ENCODE results near the gene RNF144B.
A peak's percentile ranks its signal among the peaks of the same experiment; 100 is the strongest.
"Not testable (repeated sequence)": the region's sequence is repeated elsewhere in the genome, so short reads cannot be mapped to it uniquely, and the experiment has no call there.

Gene RNF144B

GRCh38 chr6:18387061-18387721, at the start of gene RNF144B:
TSS of gene RNF144B (plus strand) at chr6:18387350. CDS start at chr6:18399535, 12,185 bp downstream.
- DNase-seq = peak; percentile 45

DNA sequence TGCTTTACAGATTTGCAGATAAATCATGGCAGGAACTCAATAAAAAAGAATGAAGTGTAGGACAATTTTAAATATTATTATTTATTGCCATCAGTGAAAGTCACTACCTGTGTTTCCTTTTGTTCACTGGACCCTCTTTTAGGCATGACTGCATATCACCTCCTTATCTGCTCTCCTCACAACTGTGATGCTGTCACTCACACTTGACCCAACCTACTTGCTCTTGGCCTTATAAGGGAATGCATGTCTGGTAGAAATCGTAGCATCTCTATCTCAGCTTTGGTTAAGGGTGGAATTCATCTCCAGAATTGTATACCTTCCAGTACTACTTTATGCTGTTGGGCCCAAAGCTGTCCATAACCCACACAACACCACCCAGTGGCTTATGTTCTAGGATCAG, 47.6 kb upstream of the RNF144B start:
- no peak for DNase-seq

GRCh38 chr6:18340781-18341551, 46.2 kb upstream of the RNF144B start:
- no peak for DNase-seq

GRCh38 chr6:18342223-18342622, 44.9 kb upstream of the RNF144B start:
- DNase-seq = no peak

GRCh38 chr6:18343741-18344140, 43.4 kb upstream of the RNF144B start:
- DNase-seq = no peak

DNA sequence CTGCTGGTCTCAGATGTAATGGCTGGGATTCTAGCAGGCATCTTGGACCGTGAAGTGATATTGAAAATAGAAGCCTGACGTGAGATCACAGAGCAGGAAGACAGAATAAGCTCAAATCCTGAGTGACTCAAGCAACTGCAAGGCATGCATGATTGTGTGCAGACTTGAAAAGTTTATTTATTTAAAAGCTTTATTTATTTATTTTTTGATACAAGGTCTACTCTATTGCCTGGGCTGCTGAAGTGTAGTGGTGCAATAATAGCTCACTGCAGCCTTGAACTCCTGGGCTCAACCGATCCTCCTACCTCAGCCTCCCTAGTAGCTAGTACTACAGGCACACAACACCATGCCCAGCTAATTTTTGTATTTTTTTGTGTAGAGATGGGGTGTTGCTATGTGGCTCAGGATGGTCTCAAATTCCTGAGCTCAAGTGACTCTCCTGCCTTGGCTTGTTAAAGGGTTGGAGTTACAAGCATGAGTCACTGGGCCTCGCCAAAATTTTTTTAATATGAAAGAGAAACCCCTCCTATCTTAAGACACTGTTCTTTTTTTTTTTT, 40.1 kb upstream of the RNF144B start:
- DNase-seq = no peak

DNA sequence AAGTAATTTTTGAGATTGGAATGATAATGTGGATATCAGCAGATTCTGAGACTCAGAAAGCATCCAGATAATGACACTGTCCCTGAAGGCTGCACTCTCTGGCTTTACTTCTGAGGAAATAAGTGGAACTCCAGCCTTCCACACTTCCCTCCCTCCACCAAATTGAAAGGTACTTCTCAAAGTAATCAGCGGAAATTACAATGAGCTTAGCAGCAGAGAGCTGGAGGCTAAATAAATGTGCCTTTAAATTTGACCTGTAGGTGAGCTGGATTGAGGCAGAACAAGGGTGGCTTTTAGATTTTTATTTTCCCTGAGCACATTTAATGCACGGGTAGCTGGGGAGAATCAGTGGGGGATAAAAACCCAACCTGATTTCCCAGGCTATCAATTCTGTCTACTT, 39.3 kb upstream of the RNF144B start:
- no peak for DNase-seq

GRCh38 chr6:18349386-18349785, 37.8 kb upstream of the RNF144B start:
- no peak for DNase-seq

GRCh38 chr6:18350271-18350670, 36.9 kb upstream of the RNF144B start:
- no peak for DNase-seq

DNA sequence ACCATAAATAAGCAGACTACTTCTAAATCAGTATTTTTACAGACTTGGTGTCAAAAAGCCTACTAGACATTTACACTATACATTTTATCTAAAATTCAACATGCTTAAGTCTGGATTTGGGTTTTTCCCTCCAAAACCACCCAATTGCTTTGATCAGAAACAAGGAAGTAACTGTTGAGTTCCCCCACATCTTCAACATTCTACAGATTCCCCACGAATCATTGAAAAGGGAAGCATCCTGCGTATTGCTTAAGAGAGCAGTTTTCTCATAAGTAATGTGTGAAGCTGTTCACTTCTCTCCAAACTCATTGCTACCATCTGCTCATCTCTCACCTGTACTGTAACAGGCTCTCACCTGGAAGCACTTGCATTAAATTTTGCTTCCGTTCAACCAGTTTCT, 36.4 kb upstream of the RNF144B start:
- no peak for DNase-seq

- no peak for DNase-seq
Measured at GRCh38 chr6:18352001-18352400, 35.1 kb upstream of the RNF144B start.

GRCh38 chr6:18352842-18353241, 34.3 kb upstream of the RNF144B start:
- DNase-seq = no peak

DNA sequence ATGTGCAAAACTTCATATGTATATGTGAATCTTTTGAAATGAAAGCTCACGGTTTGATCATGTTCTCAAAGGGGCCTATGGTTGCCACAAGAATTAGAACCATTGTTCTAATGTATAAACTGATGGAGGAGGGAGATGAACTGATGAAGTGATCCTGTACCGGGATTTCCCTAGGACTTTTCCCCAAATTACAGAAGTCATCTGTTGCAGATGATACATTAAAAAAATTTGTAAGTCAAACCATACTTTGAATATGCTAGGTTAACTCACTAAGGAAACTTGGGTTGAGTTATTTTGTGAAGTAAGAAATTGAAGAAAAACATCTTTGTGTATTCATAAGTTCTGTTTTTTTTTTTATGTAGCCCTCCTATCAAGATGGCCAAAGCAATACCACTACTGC, 33.9 kb upstream of the RNF144B start:
- no peak for DNase-seq

DNA sequence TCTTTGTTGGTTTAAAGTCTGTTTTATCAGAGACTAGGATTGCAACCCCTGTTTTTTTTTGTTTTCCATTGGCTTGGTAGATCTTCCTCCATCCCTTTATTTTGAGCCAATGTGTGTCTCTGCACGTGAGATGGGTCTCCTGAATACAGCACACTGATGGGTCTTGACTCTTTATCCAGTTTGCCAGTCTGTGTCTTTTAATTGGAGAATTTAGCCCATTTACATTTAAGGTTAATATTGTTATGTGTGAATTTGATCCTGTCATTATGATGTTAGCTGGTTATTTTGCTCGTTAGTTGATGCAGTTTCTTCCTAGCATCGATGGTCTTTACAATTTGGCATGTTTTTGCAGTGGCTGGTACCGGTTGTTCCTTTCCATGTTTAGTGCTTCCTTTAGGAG, 29.6 kb upstream of the RNF144B start:
- DNase-seq = not testable (repeated sequence)

GRCh38 chr6:18359237-18359885, 27.8 kb upstream of the RNF144B start:
- DNase-seq = no peak

GRCh38 chr6:18360188-18360587, 27.0 kb upstream of the RNF144B start:
- DNase-seq = no peak

DNA sequence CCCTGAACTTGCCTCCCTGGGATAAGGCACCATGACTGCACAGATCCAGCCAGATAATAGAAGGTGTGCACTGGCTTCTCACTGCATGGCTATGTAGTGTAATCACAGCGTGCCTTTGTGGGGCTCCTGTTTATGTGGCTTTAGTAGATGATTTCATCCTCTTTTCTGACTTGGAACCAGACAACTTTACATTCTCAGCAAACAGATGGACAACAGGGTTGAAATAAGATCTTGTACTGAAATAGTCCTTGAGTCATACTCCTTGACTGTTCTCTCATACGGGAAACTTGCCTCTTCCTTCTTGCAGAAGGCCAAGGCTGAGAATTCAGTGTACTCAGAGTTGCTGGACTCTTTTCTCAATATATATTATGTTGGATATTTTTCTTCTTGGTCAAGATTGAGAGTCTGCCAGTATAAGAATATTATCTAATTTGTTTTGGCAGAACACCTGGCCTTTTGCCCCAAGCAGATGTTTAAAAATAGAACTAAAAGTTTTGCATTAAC, 25.0 kb upstream of the RNF144B start:
- DNase-seq = no peak

DNA sequence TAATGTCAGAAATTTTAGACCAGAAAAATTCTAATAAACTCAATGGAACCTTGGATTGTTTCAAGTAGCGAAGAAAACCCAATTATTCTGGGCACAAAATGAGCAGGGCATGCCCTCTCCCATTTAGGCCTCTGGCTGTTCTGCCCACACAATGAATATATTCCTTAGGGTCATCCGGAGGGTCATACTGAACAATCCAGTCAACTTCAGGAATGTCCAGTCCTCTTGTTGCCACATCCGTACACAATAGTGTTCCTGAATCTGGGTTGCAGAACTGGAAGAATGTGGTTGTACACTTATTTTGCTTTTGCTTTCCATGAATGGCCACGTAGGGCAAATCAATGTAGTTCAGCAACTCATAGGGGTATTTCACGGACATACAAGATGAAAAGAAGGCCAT, 23.4 kb upstream of the RNF144B start:
- no peak for DNase-seq

GRCh38 chr6:18364561-18364960, 22.6 kb upstream of the RNF144B start:
- not testable (repeated sequence) for DNase-seq

DNA sequence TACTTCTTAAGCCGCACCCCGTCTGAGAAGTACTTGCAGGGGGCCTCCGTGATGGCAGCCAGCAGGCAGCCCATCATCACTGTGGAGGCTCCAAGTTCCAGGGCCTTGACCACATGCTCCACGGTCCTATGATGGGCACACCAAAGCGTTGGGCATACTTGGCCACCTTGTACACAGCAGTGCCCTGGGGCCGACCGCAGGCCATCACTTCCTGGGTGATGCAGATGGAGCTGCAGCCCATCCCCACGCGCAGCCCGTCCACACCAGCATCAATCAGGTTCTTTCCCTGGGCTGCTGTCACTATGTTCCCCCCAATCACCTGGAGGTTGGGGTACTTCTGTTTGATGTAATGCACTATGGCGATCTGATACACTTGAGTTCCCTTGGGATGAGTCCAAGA, 19.8 kb upstream of the RNF144B start:
- no peak for DNase-seq

- no peak for DNase-seq
Measured at GRCh38 chr6:18368277-18369105, 18.7 kb upstream of the RNF144B start.

GRCh38 chr6:18371010-18371409, 16.1 kb upstream of the RNF144B start:
- DNase-seq = no peak

DNA sequence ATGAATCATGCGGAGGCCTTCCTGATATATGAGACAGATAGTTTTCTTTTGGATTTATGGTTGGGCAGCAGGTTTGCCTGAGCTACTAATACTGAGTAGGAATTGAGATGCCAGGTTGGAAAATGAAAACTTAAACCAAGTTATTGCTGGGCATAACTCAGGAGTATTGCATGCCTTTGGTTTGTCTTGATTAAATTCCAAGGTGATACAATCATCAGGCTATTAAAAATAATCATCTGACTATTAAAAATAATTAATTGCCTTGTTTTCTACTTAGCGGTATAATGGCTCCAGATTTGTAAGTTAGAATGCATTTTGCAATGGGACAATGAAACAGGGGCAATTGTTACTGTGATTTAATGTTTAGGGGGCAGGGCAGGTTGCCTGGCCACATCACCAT, 15.5 kb upstream of the RNF144B start:
- DNase-seq = no peak
